IMR-90 (cell line): Measurements from ENCODE around the gene ZMAT5. TPM values are rescaled to one million over a fixed set of nuclear protein-coding genes. Genes with fewer than 3 reads are reported as not detected.

Experiments used
- ATAC-seq: fragments of 200-7000 bp; cut with Tn5 transposase; 2 replicates; pipeline ENCODE4 v1.9.1; 2020; ENCODE audit warnings: low read depth, mild to moderate bottlenecking, moderate library complexity
- BruUV-seq: library from RNA; stranded (reverse); fragments of 400-500 nt; replicated peaks from 2 replicates; lab custom pipeline; 2021; lab: Mats Ljungman, UMichigan
- CTCF ChIA-PET: fragments of 300-600 bp; formaldehyde crosslinking; extraction: SDS; loops from one replicate; lab custom pipeline; 2021; ENCODE audit warnings: antibody characterized with exemption; lab: Yijun Ruan, JAX
- POLR2A ChIA-PET: fragments of 300-600 bp; sonication (Branson Sonifier 250); formaldehyde crosslinking; loops from one replicate; lab custom pipeline; 2022; ENCODE audit warnings: antibody characterized with exemption; ENCODE audit not compliant: unreplicated experiment; lab: Charles Lee
- DNase-seq: peaks from one replicate; pipeline ENCODE4 v3.0.0; 2013
- H2AFZ ChIP-seq: replicated peaks from 2 replicates; pipeline ENCODE3; 2013; ENCODE audit warnings: low read length, mild to moderate bottlenecking; ENCODE audit not compliant: poor library complexity
- H2AK5ac ChIP-seq: 2 replicates; pipeline ENCODE4 v1.6.1; 2013; ENCODE audit warnings: low read depth, low read length, inconsistent platforms
- H2AK9ac ChIP-seq: replicated peaks from 2 replicates; pipeline ENCODE3; 2013; ENCODE audit warnings: mild to moderate bottlenecking, low read depth, low read length, moderate library complexity; ENCODE audit not compliant: poor library complexity
- H2BK120ac ChIP-seq: 2 replicates; pipeline ENCODE4 v1.6.1; 2013; ENCODE audit warnings: low read depth, low read length, inconsistent platforms
- H2BK15ac ChIP-seq: 3 replicates; pipeline ENCODE4 v1.6.1; 2013; ENCODE audit warnings: low read depth, low read length, inconsistent platforms
- H2BK20ac ChIP-seq: 2 replicates; pipeline ENCODE4 v1.6.1; 2013; ENCODE audit warnings: low read depth, mild to moderate bottlenecking, inconsistent platforms, low read length, moderate library complexity
- H2BK5ac ChIP-seq: 2 replicates; pipeline ENCODE4 v1.6.1; 2013; ENCODE audit warnings: mild to moderate bottlenecking, low read depth, low read length, inconsistent platforms; ENCODE audit not compliant: poor library complexity, severe bottlenecking
- H3K14ac ChIP-seq: replicated peaks from 2 replicates; pipeline ENCODE4 v1.6.1; 2013; ENCODE audit warnings: low read depth, low read length, inconsistent platforms
- H3K18ac ChIP-seq: 2 replicates; pipeline ENCODE4 v1.6.1; 2013; ENCODE audit warnings: low read depth, low read length, control low read depth
- H3K23ac ChIP-seq: 2 replicates; pipeline ENCODE4 v1.6.1; 2013; ENCODE audit warnings: low read depth, low read length, inconsistent platforms
- H3K27ac ChIP-seq: 2 replicates; pipeline ENCODE4 v1.5.1; 2013; ENCODE audit warnings: mild to moderate bottlenecking, control low read depth, low read length; ENCODE audit not compliant: insufficient read depth
- H3K27me3 ChIP-seq: 2 replicates; pipeline ENCODE4 v1.6.1; 2013; ENCODE audit warnings: low read length; ENCODE audit not compliant: control insufficient read depth, insufficient read depth
- H3K36me3 ChIP-seq: 2 replicates; pipeline ENCODE4 v1.6.1; 2013; ENCODE audit warnings: low read length, mixed read lengths; ENCODE audit not compliant: control insufficient read depth, insufficient read depth
- H3K4ac ChIP-seq: 2 replicates; pipeline ENCODE4 v1.6.1; 2013; ENCODE audit warnings: low read depth, low read length, inconsistent platforms
- H3K4me1 ChIP-seq: 2 replicates; pipeline ENCODE4 v1.6.1; 2013; ENCODE audit warnings: low read length, mixed read lengths; ENCODE audit not compliant: control insufficient read depth, insufficient read depth
- H3K4me2 ChIP-seq: 2 replicates; pipeline ENCODE4 v1.6.1; 2013; ENCODE audit warnings: low read depth, mild to moderate bottlenecking, control low read depth, low read length, moderate library complexity
- H3K4me3 ChIP-seq: 2 replicates; pipeline ENCODE4 v1.5.1; 2013; ENCODE audit warnings: low read depth, mild to moderate bottlenecking, control low read depth, low read length, moderate library complexity; ENCODE audit not compliant: insufficient read depth
- H3K56ac ChIP-seq: 2 replicates; pipeline ENCODE4 v1.6.1; 2013; ENCODE audit warnings: low read length, inconsistent platforms; ENCODE audit not compliant: insufficient read depth; ENCODE audit errors: extremely low read depth
- H3K79me1 ChIP-seq, 2 experiments: 2 replicates each; pipeline ENCODE4 v1.6.1; 2013; ENCODE audit warnings: low read length in 2 of 2, inconsistent platforms in 1 of 2, low read depth in 1 of 2
- H3K9ac ChIP-seq: 2 replicates; pipeline ENCODE4 v1.6.1; 2013; ENCODE audit warnings: low read depth, low read length, control low read depth
- H3K9me1 ChIP-seq: 2 replicates; pipeline ENCODE4 v1.6.1; 2013; ENCODE audit warnings: low read length, inconsistent platforms; ENCODE audit not compliant: insufficient read depth
- H3K9me3 ChIP-seq: 2 replicates; pipeline ENCODE4 v1.6.1; 2013; ENCODE audit warnings: low read length; ENCODE audit not compliant: control insufficient read depth, insufficient read depth
- H4K20me1 ChIP-seq: 2 replicates; pipeline ENCODE4 v1.6.1; 2013; ENCODE audit warnings: low read length, inconsistent platforms; ENCODE audit not compliant: insufficient read depth
- H4K5ac ChIP-seq: 2 replicates; pipeline ENCODE4 v1.6.1; 2013; ENCODE audit warnings: mild to moderate bottlenecking, low read depth, low read length, control low read depth
- H4K8ac ChIP-seq, 2 experiments: 2 replicates each; pipeline ENCODE4 v1.6.1; 2013; ENCODE audit warnings: low read depth in 2 of 2, low read length in 2 of 2, control low read depth in 1 of 2, inconsistent platforms in 1 of 2
- H4K91ac ChIP-seq: 2 replicates; pipeline ENCODE4 v1.6.1; 2013; ENCODE audit warnings: low read depth, low read length, inconsistent platforms; ENCODE audit not compliant: insufficient read depth
- BHLHE40 ChIP-seq: fragments of 150-350 bp; IDR thresholded peaks from 2 replicates; pipeline ENCODE4 v1.6.1; 2016; ENCODE audit warnings: mild to moderate bottlenecking, low read depth, low read length
- CEBPB ChIP-seq: IDR thresholded peaks from 2 replicates; pipeline ENCODE4 v1.6.1; 2012; ENCODE audit warnings: low read depth, low read length, improper control_type of control experiment
- CHD1 ChIP-seq: IDR thresholded peaks from 2 replicates; pipeline ENCODE4 v1.6.1; 2012; ENCODE audit warnings: low read depth, low read length, improper control_type of control experiment
- CTCF ChIP-seq: conservative IDR thresholded peaks from 2 replicates; pipeline ENCODE4 v1.5.1; 2012; ENCODE audit warnings: mild to moderate bottlenecking, low read depth, low read length, improper control_type of control experiment
- ELK1 ChIP-seq: fragments of 150-350 bp; IDR thresholded peaks from 2 replicates; pipeline ENCODE4 v1.6.1; 2016; ENCODE audit warnings: low read depth, mild to moderate bottlenecking, low read length, moderate library complexity, borderline replicate concordance
- FOS ChIP-seq: fragments of 150-350 bp; IDR thresholded peaks from 2 replicates; pipeline ENCODE4 v1.6.1; 2016; ENCODE audit warnings: low read depth, low read length
- MAFK ChIP-seq: IDR thresholded peaks from 2 replicates; pipeline ENCODE4 v1.6.1; 2012; ENCODE audit warnings: low read depth, low read length, improper control_type of control experiment
- MAZ ChIP-seq: IDR thresholded peaks from 2 replicates; pipeline ENCODE4 v1.6.1; 2012; ENCODE audit warnings: low read depth, mild to moderate bottlenecking, low read length, improper control_type of control experiment, moderate library complexity, borderline replicate concordance
- MXI1 ChIP-seq: IDR thresholded peaks from 2 replicates; pipeline ENCODE4 v1.6.1; 2012; ENCODE audit warnings: low read depth, mild to moderate bottlenecking, low read length, moderate library complexity, borderline replicate concordance
- NFE2L2 ChIP-seq: fragments of 150-350 bp; IDR thresholded peaks from 2 replicates; pipeline ENCODE4 v1.6.1; 2016; ENCODE audit warnings: low read depth, mild to moderate bottlenecking, low read length
- POLR2A ChIP-seq: IDR thresholded peaks from 2 replicates; pipeline ENCODE4 v1.6.1; 2012; ENCODE audit warnings: mild to moderate bottlenecking, low read depth, low read length
- RAD21 ChIP-seq: IDR thresholded peaks from 2 replicates; pipeline ENCODE4 v1.6.1; 2012; ENCODE audit warnings: low read length, improper control_type of control experiment
- RCOR1 ChIP-seq: IDR thresholded peaks from 2 replicates; pipeline ENCODE4 v1.6.1; 2012; ENCODE audit warnings: mild to moderate bottlenecking, low read length, improper control_type of control experiment; ENCODE audit not compliant: insufficient replicate concordance
- RFX5 ChIP-seq: IDR thresholded peaks from 2 replicates; pipeline ENCODE4 v1.8.0; 2012; ENCODE audit warnings: low read depth, mild to moderate bottlenecking, low read length, moderate library complexity
- SMC3 ChIP-seq: fragments of 150-350 bp; IDR thresholded peaks from 2 replicates; pipeline ENCODE4 v1.6.1; 2016; ENCODE audit warnings: low read depth, mild to moderate bottlenecking, antibody characterized with exemption, low read length, moderate library complexity
- USF2 ChIP-seq: fragments of 150-350 bp; IDR thresholded peaks from 2 replicates; pipeline ENCODE4 v1.6.1; 2017; ENCODE audit warnings: mild to moderate bottlenecking, antibody characterized with exemption, low read length, low read depth
- WGBS, 2 experiments: methylation state at CpG; one replicate each; pipeline versions ENCODE4 v1.1.5 to v1.1.7; 2013; ENCODE audit warnings: missing lambda C conversion rate in 2 of 2; ENCODE audit not compliant: insufficient read length in 1 of 2; ENCODE audit errors: extremely low coverage in 2 of 2; 5-methylcytosine and 5-hydroxymethylcytosine counted together
- dilution Hi-C: fragments of 300-500 bp; cut with HindIII; formaldehyde crosslinking; loops from one replicate; pipeline ENCODE4 v1.14.3; 2018; ENCODE audit warnings: low sequenced_read_pairs; ENCODE audit not compliant: unreplicated experiment
- in situ Hi-C: fragments of 300-500 bp; cut with MboI; formaldehyde crosslinking; loops from 3 replicates; pipeline ENCODE4 v1.14.3; 2019; ENCODE audit warnings: low sequenced_read_pairs, inconsistent platforms, mixed read lengths
- intact Hi-C: fragments of 100-400 bp; cut with micrococcal nuclease; formaldehyde crosslinking; loops from 2 replicates; pipeline ENCODE4 v1.10.0; 2022
- polyA plus RNA-seq, 3 experiments: library from polyadenylated mRNA; depleted of rRNA; stranded (reverse); fragments of >200 nt; gene quantifications; 2 replicates each; pipeline ENCODE4 v1.2.3, GENCODE V29; 2012; ENCODE audit warnings: low replicate concordance in 1 of 3
- total RNA-seq: library from RNA; depleted of rRNA; stranded (reverse); fragments of >200 nt; gene quantifications from 2 replicates; pipeline ENCODE4 v1.2.3, GENCODE V29; 2012

The ZMAT5 gene
- total and polyA plus RNA-seq, 2 of the 4 experiments (the other 2 are of a cell fraction) = 21.7 to 31.8 TPM

GRCh38 chr22:29689880-29690213, 77.0 kb downstream of the ZMAT5 start:
- 0 out of 2 replicates have a peak, but pooled peaks cover 2% of the 10 kb centered on the region for H3K4me1 ChIP-seq
- WGBS, 2 experiments = no CpG with 5 or more reads among the region's 8 CpGs
- intact Hi-C loops (loop anchor here (1.0 to 2.0 kb wide), 2 partner anchors 315 to 399 kb away; no protein-coding TSS in a partner anchor), dilution Hi-C loops (loop anchor here (25.0 kb wide), 1 partner anchor 347 kb away; no protein-coding TSS in a partner anchor), in situ Hi-C loops (no loop called here)
- H3K4me2 ChIP-seq = no peak overlapping the region
- no peak overlapping the region for H2AK9ac ChIP-seq
- H4K5ac ChIP-seq = no peak overlapping the region
- H2BK15ac ChIP-seq = no peak overlapping the region
- H3K9me1 ChIP-seq = no peaks in the 10 kb centered on the region
- H4K91ac ChIP-seq = no peak overlapping the region
- no peak overlapping the region for H3K23ac ChIP-seq
- POLR2A ChIA-PET = no interaction called here
- H2BK120ac ChIP-seq = no peak overlapping the region
- H3K79me1 ChIP-seq = peaks cover 4 to 22% of the 10 kb centered on the region in 2 experiments; a peak in 3 of 4 replicates
- H3K27me3 ChIP-seq = no peaks in the 10 kb centered on the region
- H4K8ac ChIP-seq = no peak overlapping the region
- peaks cover 42% of the 10 kb centered on the region for H3K36me3 ChIP-seq
- no peaks in the 10 kb centered on the region for H3K9me3 ChIP-seq
- no peak overlapping the region for H3K4ac ChIP-seq
- no peak overlapping the region for H3K9ac ChIP-seq
- no TSS peak for BruUV-seq
- TF ChIP-seq USF2 = no peak
- TF ChIP-seq CTCF = peak; percentile 74
- TF ChIP-seq FOS = no peak
- TF ChIP-seq NFE2L2 = no peak
- TF ChIP-seq CEBPB = no peak
- TF ChIP-seq MAFK = no peak
- TF ChIP-seq POLR2A = no peak
- TF ChIP-seq RAD21 = peak; percentile 78
- no peak for TF ChIP-seq RFX5
- TF ChIP-seq SMC3 = peak; percentile 83
- TF ChIP-seq MXI1 = no peak
- TF ChIP-seq RCOR1 = no peak
- no peak for TF ChIP-seq MAZ
- no peak for TF ChIP-seq CHD1
- no peak for TF ChIP-seq ELK1
- no peak for TF ChIP-seq BHLHE40
- H2BK20ac ChIP-seq = no peak overlapping the region
- H2AFZ ChIP-seq = no peak overlapping the region
- H3K14ac ChIP-seq = no peak overlapping the region
- H3K56ac ChIP-seq = no peak overlapping the region
- no peak overlapping the region for H3K18ac ChIP-seq
- CTCF ChIA-PET = interaction anchor here (0.5 to 1.8 kb wide), 10 partner anchors 8 to 766 kb away, joined by 3 to 9 read pairs (median 4); no protein-coding TSS in a partner anchor
- H3K4me3 ChIP-seq = no peak overlapping the region
- H3K27ac ChIP-seq = no peak overlapping the region
- no peak overlapping the region for H2BK5ac ChIP-seq
- DNase-seq = peak; percentile 55
- H4K20me1 ChIP-seq = peaks cover 9% of the 10 kb centered on the region
- H2AK5ac ChIP-seq = no peak overlapping the region
- ATAC-seq = peak; percentile 82
